CD4-positive, alpha-beta T cell (primary cell): Measurements from ENCODE around the gene TLR9. TPM values are rescaled to one million over a fixed set of nuclear protein-coding genes. Genes with fewer than 3 reads are reported as not detected.

Source experiments
- ATAC-seq: fragments of 200-7000 bp; cut with Tn5 transposase; one replicate; pipeline ENCODE4 v1.10.0; 2022; ENCODE audit warnings: mild to moderate bottlenecking; ENCODE audit not compliant: poor library complexity
- CTCF ChIA-PET: fragments of 350-600 bp; sonication (Branson Sonifier 250); formaldehyde crosslinking; loops from one replicate; lab custom pipeline; 2021; ENCODE audit warnings: antibody characterized with exemption, inconsistent platforms; lab: Charles Lee
- POLR2A ChIA-PET: fragments of 350-600 bp; sonication (Branson Sonifier 250); formaldehyde crosslinking; loops from one replicate; lab custom pipeline; 2021; ENCODE audit warnings: antibody characterized with exemption, inconsistent platforms; lab: Charles Lee
- DNase-seq, 14 experiments: peaks; one replicate each; pipeline ENCODE4 v3.0.0-alpha.2; 2013 to 2020; ENCODE audit warnings: mixed read lengths in 2 of 14
- H3K27ac ChIP-seq, 2 donors: one replicate each; pipeline versions ENCODE4 v1.5.1 to v1.7.0; 2013; ENCODE audit warnings: low read length in 2 of 2, low read depth in 1 of 2, mild to moderate bottlenecking in 1 of 2
- H3K27me3 ChIP-seq, 2 experiments: 1 replicate in 1 of 2; 2 replicates in 1 of 2; pipeline versions ENCODE4 v1.6.1 to v1.7.0; 2013; ENCODE audit warnings: low read length in 2 of 2, control low read depth in 1 of 2, mild to moderate bottlenecking in 1 of 2, moderate library complexity in 1 of 2; ENCODE audit not compliant: insufficient read depth in 2 of 2, control insufficient read depth in 1 of 2
- H3K36me3 ChIP-seq: one replicate; pipeline ENCODE4 v1.6.1; 2013; ENCODE audit warnings: low read length, control low read depth; ENCODE audit not compliant: insufficient read depth
- H3K4me1 ChIP-seq: one replicate; pipeline ENCODE4 v1.6.1; 2013; ENCODE audit warnings: low read length, control low read depth; ENCODE audit not compliant: insufficient read depth
- H3K4me3 ChIP-seq: one replicate; pipeline ENCODE4 v1.5.1; 2013; ENCODE audit warnings: mild to moderate bottlenecking, low read length, moderate library complexity
- H3K9me3 ChIP-seq, 2 experiments: 1 replicate in 1 of 2; 2 replicates in 1 of 2; pipeline versions ENCODE4 v1.6.1 to v1.7.0; 2013; ENCODE audit warnings: low read length in 2 of 2, mild to moderate bottlenecking in 2 of 2, control low read depth in 1 of 2, moderate library complexity in 1 of 2; ENCODE audit not compliant: control insufficient read depth in 1 of 2, insufficient read depth in 1 of 2
- H3K27ac Mint-ChIP-seq: one replicate; pipeline ENCODE4 v1.8.0; 2020; ENCODE audit warnings: mixed read lengths
- H3K27me3 Mint-ChIP-seq: one replicate; pipeline ENCODE4 v1.8.0; 2021; ENCODE audit warnings: mixed read lengths
- H3K36me3 Mint-ChIP-seq: one replicate; pipeline ENCODE4 v1.8.0; 2021; ENCODE audit warnings: low read depth, mixed read lengths
- H3K4me1 Mint-ChIP-seq: one replicate; pipeline ENCODE4 v1.8.0; 2021; ENCODE audit warnings: low read depth, mixed read lengths
- H3K4me3 Mint-ChIP-seq: one replicate; pipeline ENCODE4 v1.8.0; 2020; ENCODE audit warnings: mild to moderate bottlenecking, mixed read lengths
- H3K9me3 Mint-ChIP-seq: one replicate; pipeline ENCODE4 v1.8.0; 2020; ENCODE audit warnings: mixed read lengths
- intact Hi-C, 2 experiments: fragments of 100-400 bp; cut with DNase I in 1 of 2; cut with micrococcal nuclease in 1 of 2; formaldehyde crosslinking; loops; one replicate each; pipeline versions ENCODE4 v1.15.1 to v1.9.0; 2023 to 2025; cut with DNase I, micrococcal nuclease
- total RNA-seq, 174 experiments: library from RNA in 2 of 174; stranded (reverse) in 2 of 174; gene quantifications; one replicate each; pipeline ENCODE4 v1.2.3 and lab custom pipeline; 2021 to 2026
- TF ChIP-seq, protein P1 (sequence below): fragments of 200-600 bp; IDR thresholded peaks from one replicate; pipeline ENCODE4 v1.8.0; 2022; ENCODE audit warnings: antibody characterized with exemption, mild to moderate bottlenecking

TLR9 gene
- total RNA-seq, 2 experiments from 2014 or later: 0.08 to 0.17 TPM

DNA sequence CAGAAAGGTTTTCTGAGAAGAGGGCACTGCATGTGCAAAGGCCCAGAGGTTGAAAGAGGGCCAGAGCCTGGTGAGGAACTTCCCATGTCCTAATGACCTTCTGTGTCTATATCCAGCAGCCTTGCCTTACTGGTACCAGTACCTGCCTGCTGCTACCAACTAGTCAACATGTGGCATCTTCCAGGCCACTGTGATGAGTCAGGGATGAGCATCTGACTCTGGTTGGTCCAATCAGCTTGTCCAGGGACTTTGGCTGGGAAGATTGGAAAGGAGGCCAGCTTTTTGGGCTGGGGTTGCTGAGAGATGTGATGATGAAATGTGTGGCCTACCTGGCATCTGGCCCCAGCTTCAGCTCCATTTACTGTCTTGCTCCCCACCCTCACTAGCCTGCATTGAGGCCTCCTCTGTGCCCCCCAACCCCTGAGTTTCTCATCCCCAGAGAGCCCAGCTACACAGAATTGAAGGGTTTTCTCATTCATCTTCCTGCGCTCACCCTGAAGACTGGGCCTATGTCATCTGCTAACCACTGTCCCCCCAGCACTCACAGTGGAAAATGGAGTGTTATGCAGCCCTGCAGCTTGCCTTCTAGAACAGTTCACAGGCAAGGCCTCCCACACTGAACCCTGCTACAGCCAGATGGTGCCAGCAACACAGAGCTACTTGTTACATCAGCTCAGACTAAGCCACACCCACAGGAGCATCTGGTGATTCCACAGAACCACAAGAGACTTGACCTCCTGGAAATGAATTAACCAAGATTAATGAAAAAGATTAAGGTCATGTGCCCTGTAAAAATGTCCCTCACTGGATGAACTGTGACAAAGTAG is 14.8 kb upstream of the TLR9 start:
- H3K9me3 Mint-ChIP-seq: no peaks in the 10 kb centered on the region
- peak overlapping the region; percentile 99 for H3K27ac Mint-ChIP-seq
- DNase-seq (peak in 11 of 14 experiments; percentile 34 to 82 (median 51)), ATAC-seq (peak; percentile 33)
- H3K4me3 Mint-ChIP-seq: peak overlapping the region; percentile 99
- ChIA-PET CTCF (interaction anchor here (0.6 to 2.8 kb wide), 13 partner anchors 9 to 77 kb away, joined by 3 to 16 read pairs (median 5); partner anchors contain the start of genes GLYCTK and WDR82), POLR2A (interaction anchor here (0.6 to 17.5 kb wide), 14 partner anchors 13 to 245 kb away, joined by 3 to 293 read pairs (median 4); partner anchors contain the start of genes GLYCTK, PPM1M, RPL29 and WDR82)
- Histone ChIP-seq H3K4me1 (peaks cover 80% of the 10 kb centered on the region), H3K4me3 (peak overlapping the region; percentile 99), H3K36me3 (peaks cover 4% of the 10 kb centered on the region), H3K27me3 (no peaks in the 10 kb centered on the region), H3K9me3 (no peaks in the 10 kb centered on the region), H3K27ac (peak overlapping the region; percentile 37 to 95)
- intact Hi-C loops: no loop called here
- H3K27me3 Mint-ChIP-seq: no peaks in the 10 kb centered on the region
- TF ChIP-seq, protein P1, sequence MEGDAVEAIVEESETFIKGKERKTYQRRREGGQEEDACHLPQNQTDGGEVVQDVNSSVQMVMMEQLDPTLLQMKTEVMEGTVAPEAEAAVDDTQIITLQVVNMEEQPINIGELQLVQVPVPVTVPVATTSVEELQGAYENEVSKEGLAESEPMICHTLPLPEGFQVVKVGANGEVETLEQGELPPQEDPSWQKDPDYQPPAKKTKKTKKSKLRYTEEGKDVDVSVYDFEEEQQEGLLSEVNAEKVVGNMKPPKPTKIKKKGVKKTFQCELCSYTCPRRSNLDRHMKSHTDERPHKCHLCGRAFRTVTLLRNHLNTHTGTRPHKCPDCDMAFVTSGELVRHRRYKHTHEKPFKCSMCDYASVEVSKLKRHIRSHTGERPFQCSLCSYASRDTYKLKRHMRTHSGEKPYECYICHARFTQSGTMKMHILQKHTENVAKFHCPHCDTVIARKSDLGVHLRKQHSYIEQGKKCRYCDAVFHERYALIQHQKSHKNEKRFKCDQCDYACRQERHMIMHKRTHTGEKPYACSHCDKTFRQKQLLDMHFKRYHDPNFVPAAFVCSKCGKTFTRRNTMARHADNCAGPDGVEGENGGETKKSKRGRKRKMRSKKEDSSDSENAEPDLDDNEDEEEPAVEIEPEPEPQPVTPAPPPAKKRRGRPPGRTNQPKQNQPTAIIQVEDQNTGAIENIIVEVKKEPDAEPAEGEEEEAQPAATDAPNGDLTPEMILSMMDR: no peak
- H3K4me1 Mint-ChIP-seq: peaks cover 87% of the 10 kb centered on the region
- H3K36me3 Mint-ChIP-seq: peaks cover 29% of the 10 kb centered on the region

DNA sequence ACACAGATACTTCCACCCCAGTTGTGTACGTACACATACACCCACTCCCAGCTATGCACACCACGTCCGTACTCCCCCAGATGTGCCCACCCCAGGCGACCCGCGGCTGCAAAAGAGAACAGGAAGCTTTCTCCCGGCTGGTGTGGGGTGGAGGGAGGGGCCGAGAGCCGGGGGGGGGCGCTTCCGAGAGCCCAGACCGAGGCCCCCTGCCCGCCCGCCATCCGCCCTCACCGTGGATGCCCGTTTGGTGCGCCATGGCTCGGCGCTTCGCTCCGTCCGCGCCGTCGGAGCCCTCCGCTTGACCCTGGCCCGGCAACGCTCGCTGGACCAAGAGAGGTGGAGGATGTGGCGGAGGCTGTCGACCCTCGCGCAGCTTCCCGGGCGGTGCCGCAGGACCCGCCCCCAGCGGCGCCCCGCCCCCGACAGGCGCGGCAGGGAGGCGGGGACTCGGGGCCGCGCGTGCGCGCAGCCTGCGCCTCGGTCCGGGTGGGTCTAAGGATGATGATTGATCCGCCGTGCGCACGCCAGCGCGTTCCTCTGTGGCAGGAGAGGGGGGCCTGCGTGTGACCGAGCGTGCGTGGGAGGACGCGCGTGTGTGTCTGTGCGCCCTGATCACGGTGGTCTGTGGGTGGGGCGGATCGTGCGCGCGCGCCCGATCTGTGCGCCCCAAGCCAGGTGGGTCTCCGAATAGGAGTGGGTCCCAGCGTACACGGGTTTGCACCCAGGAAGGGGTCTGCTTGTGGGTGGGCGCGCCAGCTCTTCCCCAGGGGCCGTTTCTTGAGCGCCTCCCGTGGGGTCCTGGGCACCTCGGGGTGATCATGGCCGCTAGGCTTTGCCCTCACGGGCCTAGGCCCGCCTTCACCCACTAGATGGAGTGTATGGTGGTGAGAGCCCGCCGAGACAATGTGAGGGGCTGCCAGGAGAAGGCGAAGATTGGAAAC is 13.6 kb upstream of the TLR9 start, which contains the start of gene TWF2:
Gene TWF2, minus strand, starts transcription at position 398 of the 941 bp plus-strand sequence. Its CDS starts 142 bp downstream, at position 256.
- Mint-ChIP-seq H3K9me3 (no peaks in the 10 kb centered on the region), H3K27ac (peak within 1 kb of the TSS; percentile 99), H3K4me1 (peaks cover 86% of the 10 kb centered on the region), H3K36me3 (peaks cover 41% of the 10 kb centered on the region), H3K4me3 (peak within 1 kb of the TSS; percentile 99), H3K27me3 (no peaks in the 10 kb centered on the region)
- H3K4me1 ChIP-seq: peaks cover 80% of the 10 kb centered on the region
- peak within 1 kb of the TSS; percentile 99 for H3K4me3 ChIP-seq
- intact Hi-C loops: loop anchor here (1.0 to 5.0 kb wide), 8 partner anchors 14 to 168 kb away; partner anchors contain the start of gene WDR82 (in 1 of the 2)
- ChIA-PET CTCF (interaction anchor here (0.9 to 3.9 kb wide), 7 partner anchors 10 to 265 kb away, joined by 3 to 19 read pairs (median 4); partner anchors contain the start of genes ABHD14B, GLYCTK and WDR82), POLR2A (interaction anchor here (0.8 to 17.5 kb wide), 16 partner anchors 14 to 243 kb away, joined by 3 to 293 read pairs (median 6); partner anchors contain the start of genes DUSP7, PPM1M, TLR9 and WDR82)
- ATAC-seq (peak; percentile 79), DNase-seq (peak; percentile 69 to 93 (median 84))
- no peaks in the 10 kb centered on the region for H3K9me3 ChIP-seq
- TF ChIP-seq, protein P1: peak; percentile 63
- peaks cover 15% of the 10 kb centered on the region for H3K36me3 ChIP-seq
- H3K27ac ChIP-seq: peak within 1 kb of the TSS; percentile 81 to 95
- no peaks in the 10 kb centered on the region for H3K27me3 ChIP-seq
